ENCODE results near the gene SLF2. TPM values are rescaled to one million over a fixed set of nuclear protein-coding genes. Genes with fewer than 3 reads are reported as not detected.

SLF2 gene
- total RNA-seq, 1 experiment from 2014 or later: 13.6 TPM

GRCh38 chr10:101006593-101007098, 93.9 kb downstream of the SLF2 start:
- ChIA-PET POLR2A (ENCODE audit: unreplicated experiment) (no interaction called here), CTCF (interaction anchor here (1.0 to 1.1 kb wide), 2 partner anchors 10 to 22 kb away, joined by 3 read pairs; no protein-coding TSS in a partner anchor)
- TF ChIP-seq, protein P1, sequence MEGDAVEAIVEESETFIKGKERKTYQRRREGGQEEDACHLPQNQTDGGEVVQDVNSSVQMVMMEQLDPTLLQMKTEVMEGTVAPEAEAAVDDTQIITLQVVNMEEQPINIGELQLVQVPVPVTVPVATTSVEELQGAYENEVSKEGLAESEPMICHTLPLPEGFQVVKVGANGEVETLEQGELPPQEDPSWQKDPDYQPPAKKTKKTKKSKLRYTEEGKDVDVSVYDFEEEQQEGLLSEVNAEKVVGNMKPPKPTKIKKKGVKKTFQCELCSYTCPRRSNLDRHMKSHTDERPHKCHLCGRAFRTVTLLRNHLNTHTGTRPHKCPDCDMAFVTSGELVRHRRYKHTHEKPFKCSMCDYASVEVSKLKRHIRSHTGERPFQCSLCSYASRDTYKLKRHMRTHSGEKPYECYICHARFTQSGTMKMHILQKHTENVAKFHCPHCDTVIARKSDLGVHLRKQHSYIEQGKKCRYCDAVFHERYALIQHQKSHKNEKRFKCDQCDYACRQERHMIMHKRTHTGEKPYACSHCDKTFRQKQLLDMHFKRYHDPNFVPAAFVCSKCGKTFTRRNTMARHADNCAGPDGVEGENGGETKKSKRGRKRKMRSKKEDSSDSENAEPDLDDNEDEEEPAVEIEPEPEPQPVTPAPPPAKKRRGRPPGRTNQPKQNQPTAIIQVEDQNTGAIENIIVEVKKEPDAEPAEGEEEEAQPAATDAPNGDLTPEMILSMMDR (conservative IDR thresholded peaks at IDR 0.05): no peak
- no peak for TF ChIP-seq EZH2 (IDR thresholded peaks at IDR 0.05; ENCODE audit: low read depth)
- no peaks in the 10 kb centered on the region for H3K9me3 ChIP-seq (ENCODE audit: insufficient read depth, low read depth)
- no peak overlapping the region for H2AFZ ChIP-seq
- intact Hi-C loops (cut with micrococcal nuclease; ENCODE audit: unreplicated experiment): no loop called here
- H3K4me3 ChIP-seq: no peak overlapping the region
- H4K20me1 ChIP-seq (ENCODE audit: insufficient read depth): no peaks in the 10 kb centered on the region; the same call in 1 of the 2 replicates
- no peaks in the 10 kb centered on the region for H3K4me1 ChIP-seq (replicated peaks; ENCODE audit: insufficient read depth)
- no TSS peak for BruUV-seq (replicated peaks)
- no peaks in the 10 kb centered on the region for H3K27me3 ChIP-seq (ENCODE audit: insufficient read depth, low read depth)
- no peak for DNase-seq
- no peaks in the 10 kb centered on the region for H3K9me2 ChIP-seq (ENCODE audit: insufficient read depth)
- no peaks in the 10 kb centered on the region for H3K36me3 ChIP-seq (ENCODE audit: low read depth)
- H3K79me2 ChIP-seq (ENCODE audit: low read depth): no peaks in the 10 kb centered on the region
- H3K4me2 ChIP-seq: no peak overlapping the region
- H3F3A ChIP-seq (ENCODE audit: insufficient read depth, low read depth): no peaks in the 10 kb centered on the region; the same call in 1 of the 2 replicates
- no peak overlapping the region for H3K27ac ChIP-seq

GRCh38 chr10:101007099-101007711, 94.4 kb downstream of the SLF2 start:
- H3K36me3 ChIP-seq (ENCODE audit: low read depth): no peaks in the 10 kb centered on the region
- no peak overlapping the region for H3K4me2 ChIP-seq
- no TSS peak for BruUV-seq (replicated peaks)
- H4K20me1 ChIP-seq (ENCODE audit: insufficient read depth): no peaks in the 10 kb centered on the region
- intact Hi-C loops (cut with micrococcal nuclease; ENCODE audit: unreplicated experiment): no loop called here
- no peak for DNase-seq
- POLR2A ChIA-PET (ENCODE audit: unreplicated experiment): no interaction called here
- H3K79me2 ChIP-seq (ENCODE audit: low read depth): no peaks in the 10 kb centered on the region
- no peak overlapping the region for H2AFZ ChIP-seq
- TF ChIP-seq, protein P1 (conservative IDR thresholded peaks at IDR 0.05): no peak
- TF ChIP-seq EZH2 (IDR thresholded peaks at IDR 0.05; ENCODE audit: low read depth): no peak
- H3K4me1 ChIP-seq (replicated peaks; ENCODE audit: insufficient read depth): no peaks in the 10 kb centered on the region
- no peaks in the 10 kb centered on the region for H3K9me3 ChIP-seq (ENCODE audit: insufficient read depth, low read depth)
- CTCF ChIA-PET: interaction anchor here (1.1 kb wide), 1 partner anchor 11 kb away, joined by 3 read pairs; no protein-coding TSS in a partner anchor
- no peaks in the 10 kb centered on the region for H3K27me3 ChIP-seq (ENCODE audit: insufficient read depth, low read depth)
- H3K9me2 ChIP-seq (ENCODE audit: insufficient read depth): no peaks in the 10 kb centered on the region
- H3K4me3 ChIP-seq: no peak overlapping the region
- H3F3A ChIP-seq (ENCODE audit: insufficient read depth, low read depth): peaks cover 2% of the 10 kb centered on the region; the same call in 1 of the 2 replicates
- no peak overlapping the region for H3K27ac ChIP-seq

DNA sequence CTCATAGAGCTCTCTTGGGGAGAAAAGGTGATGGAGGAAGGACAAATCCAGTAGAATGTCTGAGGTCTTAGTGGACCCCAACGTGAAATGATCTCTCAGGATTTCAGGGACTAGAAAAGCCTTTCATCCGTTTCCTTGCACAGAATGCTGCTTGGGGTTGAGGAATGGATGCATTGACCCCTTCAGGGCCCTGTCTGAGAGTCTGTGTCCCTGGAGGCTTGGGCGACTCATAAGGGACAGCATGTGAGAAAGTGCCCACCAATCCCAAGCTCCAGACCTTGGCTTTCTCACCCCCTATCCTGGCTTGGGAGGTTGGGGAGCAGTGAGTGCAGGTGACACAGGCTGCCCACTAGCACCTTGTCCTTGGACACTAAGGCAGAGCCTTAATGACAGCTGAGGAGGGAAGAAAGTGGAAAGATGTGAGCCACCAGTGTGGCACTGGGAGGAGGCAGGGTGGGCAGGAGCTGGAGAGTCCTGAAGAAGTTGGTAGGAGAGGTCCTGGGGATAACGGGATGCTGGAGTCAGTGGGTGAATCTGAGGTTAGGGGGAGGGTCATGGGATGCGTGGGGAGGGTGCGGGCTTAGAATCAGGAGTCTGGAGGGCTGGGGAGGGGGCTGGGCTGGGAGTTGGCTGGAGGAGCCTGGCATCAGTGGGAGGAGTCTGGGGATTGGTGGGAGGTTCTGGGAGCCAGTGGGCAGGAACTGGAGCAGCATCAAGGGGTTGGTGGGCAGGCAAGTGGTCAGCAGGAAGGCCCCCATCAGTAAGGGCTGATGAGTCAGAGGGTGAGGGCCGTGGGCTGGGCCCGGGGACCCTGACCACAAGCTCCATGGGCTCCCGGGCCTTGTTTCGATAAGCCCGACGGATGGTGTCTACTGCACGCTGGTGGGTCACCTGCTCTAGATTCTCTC, 95.4 kb downstream of the SLF2 start:
- Histone ChIP-seq H3K27me3 (ENCODE audit: insufficient read depth, low read depth) (no peaks in the 10 kb centered on the region), H3K79me2 (ENCODE audit: low read depth) (no peaks in the 10 kb centered on the region), H3K27ac (no peak overlapping the region), H3K9me2 (ENCODE audit: insufficient read depth) (no peaks in the 10 kb centered on the region), H2AFZ (no peak overlapping the region), H3K4me1 (replicated peaks; ENCODE audit: insufficient read depth) (peaks cover 2% of the 10 kb centered on the region), H3K4me3 (no peak overlapping the region), H3K4me2 (no peak overlapping the region), H3F3A (ENCODE audit: insufficient read depth, low read depth) (peaks cover 9% of the 10 kb centered on the region; the same call in 1 of the 2 replicates), H3K36me3 (ENCODE audit: low read depth) (no peaks in the 10 kb centered on the region), H3K9me3 (ENCODE audit: insufficient read depth, low read depth) (no peaks in the 10 kb centered on the region), H4K20me1 (ENCODE audit: insufficient read depth) (no peaks in the 10 kb centered on the region)
- CTCF ChIA-PET: interaction anchor here (1.1 kb wide), 1 partner anchor 12 kb away, joined by 3 read pairs; no protein-coding TSS in a partner anchor
- POLR2A ChIA-PET (ENCODE audit: unreplicated experiment): no interaction called here
- intact Hi-C loops (cut with micrococcal nuclease; ENCODE audit: unreplicated experiment): no loop called here
- DNase-seq: no peak
- no TSS peak for BruUV-seq (replicated peaks)
- TF ChIP-seq, protein P1 (conservative IDR thresholded peaks at IDR 0.05): no peak
- TF ChIP-seq EZH2 (IDR thresholded peaks at IDR 0.05; ENCODE audit: low read depth): no peak

Measured in PC-9 (cell line).